SU-DHL-6 (cell line): ENCODE results near the gene HIVEP1.

Experiments
- H2AFZ ChIP-seq: fragments of 200-600 bp; sonication (generic); 2 replicates; pipeline ENCODE4 v1.6.1; 2014; ENCODE audit warnings: low read depth, mild to moderate bottlenecking, moderate library complexity, mixed read lengths, antibody characterized with exemption, low read length; ENCODE audit not compliant: severe bottlenecking
- H3F3A ChIP-seq: fragments of 200-600 bp; shearing (Covaris generic); 2 replicates; pipeline ENCODE4 v1.6.0; 2016; ENCODE audit warnings: antibody characterized with exemption, mild to moderate bottlenecking; ENCODE audit not compliant: insufficient read depth
- H3K27ac ChIP-seq: fragments of 200-600 bp; sonication (generic); 2 replicates; pipeline ENCODE4 v1.5.1; 2016; ENCODE audit warnings: low read depth, mild to moderate bottlenecking, low read length, moderate library complexity, mixed read lengths
- H3K27me3 ChIP-seq: fragments of 200-600 bp; sonication (generic), shearing (Covaris generic); 2 replicates; pipeline ENCODE4 v1.6.0; 2014; ENCODE audit warnings: mild to moderate bottlenecking, low read length
- H3K36me3 ChIP-seq: fragments of 200-600 bp; sonication (generic); 2 replicates; pipeline ENCODE4 v1.6.1; 2014; ENCODE audit warnings: mild to moderate bottlenecking, low read length, mixed read lengths
- H3K4me2 ChIP-seq: fragments of 300-600, 200-600 bp; shearing (Covaris generic), sonication (generic); 2 replicates; pipeline ENCODE4 v1.6.0; 2014; ENCODE audit warnings: low read length, low read depth, mild to moderate bottlenecking; ENCODE audit not compliant: poor library complexity, severe bottlenecking
- H3K4me3 ChIP-seq: fragments of 200-600 bp; sonication (generic); 2 replicates; pipeline ENCODE4 v1.5.1; 2014; ENCODE audit warnings: antibody characterized with exemption, low read length, mild to moderate bottlenecking, mixed read lengths; ENCODE audit not compliant: insufficient read depth, poor library complexity, severe bottlenecking
- H3K79me2 ChIP-seq: fragments of 200-600 bp; sonication (generic); 2 replicates; pipeline ENCODE4 v1.6.1; 2014; ENCODE audit warnings: mild to moderate bottlenecking, low read length, moderate library complexity; ENCODE audit not compliant: insufficient read depth
- H3K9ac ChIP-seq: fragments of 200-600 bp; sonication (generic); 2 replicates; pipeline ENCODE4 v1.7.0; 2014; ENCODE audit warnings: mild to moderate bottlenecking, low read length
- H3K9me2 ChIP-seq: fragments of 200-600 bp; sonication (generic); replicated peaks from 2 replicates; pipeline ENCODE4 v1.6.1; 2014; ENCODE audit warnings: low read length; ENCODE audit not compliant: insufficient read depth
- H3K9me3 ChIP-seq: fragments of 200-600 bp; sonication (generic); 2 replicates; pipeline ENCODE4 v1.6.1; 2014; ENCODE audit warnings: low read length, mixed read lengths; ENCODE audit not compliant: insufficient read depth
- H4K20me1 ChIP-seq: fragments of 200-600 bp; sonication (generic); 2 replicates; pipeline ENCODE4 v1.6.1; 2014; ENCODE audit warnings: low read depth, mild to moderate bottlenecking, antibody characterized with exemption, low read length, moderate library complexity, mixed read lengths
- CTCF ChIP-seq: fragments of 200-600 bp; sonication (generic); IDR thresholded peaks from one replicate; pipeline ENCODE4 v1.5.1; 2017; ENCODE audit warnings: antibody characterized with exemption, mild to moderate bottlenecking, low read length, moderate library complexity; ENCODE audit not compliant: insufficient read depth, poor library complexity, severe bottlenecking
- EZH2phosphoT487 ChIP-seq: fragments of 200-600 bp; sonication (generic), shearing (Covaris generic); conservative IDR thresholded peaks from 2 replicates; pipeline ENCODE4 v1.6.1; 2018; ENCODE audit warnings: mild to moderate bottlenecking, antibody characterized with exemption, low read length, moderate library complexity, mixed read lengths

HIVEP1 gene

GRCh38 chr6:12068899-12069557 is 56.9 kb downstream of the HIVEP1 start:
- TF ChIP-seq EZH2phosphoT487 (no peak), CTCF (no peak)
- Histone ChIP-seq H3K9ac (no peak overlapping the region), H3K27me3 (no peaks in the 10 kb centered on the region), H4K20me1 (peaks cover 21% of the 10 kb centered on the region; the same call in 1 of the 2 replicates), H3K4me2 (no peak overlapping the region), H3K9me2 (no peaks in the 10 kb centered on the region), H3K9me3 (no peaks in the 10 kb centered on the region), H3K36me3 (no peaks in the 10 kb centered on the region), H3F3A (no peaks in the 10 kb centered on the region), H3K27ac (no peak overlapping the region), H3K79me2 (peaks cover 8% of the 10 kb centered on the region; the same call in 1 of the 2 replicates), H3K4me3 (no peak overlapping the region), H2AFZ (no peak overlapping the region)

GRCh38 chr6:12069891-12070529 is 57.9 kb downstream of the HIVEP1 start:
- Histone ChIP-seq H3K4me2 (no peak overlapping the region), H3K36me3 (no peaks in the 10 kb centered on the region), H4K20me1 (peaks cover 21% of the 10 kb centered on the region; the same call in 1 of the 2 replicates), H3F3A (no peaks in the 10 kb centered on the region), H3K4me3 (no peak overlapping the region), H3K9me2 (no peaks in the 10 kb centered on the region), H3K9me3 (no peaks in the 10 kb centered on the region), H3K27ac (no peak overlapping the region), H3K9ac (no peak overlapping the region), H3K79me2 (peaks cover 4% of the 10 kb centered on the region; the same call in 1 of the 2 replicates), H2AFZ (no peak overlapping the region), H3K27me3 (no peaks in the 10 kb centered on the region)
- TF ChIP-seq CTCF, result no peak
- TF ChIP-seq EZH2phosphoT487, result no peak

GRCh38 chr6:12071064-12071615 is 59.0 kb downstream of the HIVEP1 start:
- Histone ChIP-seq H2AFZ (no peak overlapping the region), H3K9ac (no peak overlapping the region), H3K27me3 (no peaks in the 10 kb centered on the region), H3K4me2 (no peak overlapping the region), H3K9me2 (no peaks in the 10 kb centered on the region), H3K27ac (no peak overlapping the region), H4K20me1 (peaks cover 21% of the 10 kb centered on the region; the same call in 1 of the 2 replicates), H3F3A (no peaks in the 10 kb centered on the region), H3K79me2 (peaks cover 4% of the 10 kb centered on the region; the same call in 1 of the 2 replicates), H3K9me3 (no peaks in the 10 kb centered on the region), H3K4me3 (no peak overlapping the region), H3K36me3 (no peaks in the 10 kb centered on the region)
- TF ChIP-seq CTCF (no peak), EZH2phosphoT487 (no peak)
